ENCODE data around the gene NR0B1.

DNA sequence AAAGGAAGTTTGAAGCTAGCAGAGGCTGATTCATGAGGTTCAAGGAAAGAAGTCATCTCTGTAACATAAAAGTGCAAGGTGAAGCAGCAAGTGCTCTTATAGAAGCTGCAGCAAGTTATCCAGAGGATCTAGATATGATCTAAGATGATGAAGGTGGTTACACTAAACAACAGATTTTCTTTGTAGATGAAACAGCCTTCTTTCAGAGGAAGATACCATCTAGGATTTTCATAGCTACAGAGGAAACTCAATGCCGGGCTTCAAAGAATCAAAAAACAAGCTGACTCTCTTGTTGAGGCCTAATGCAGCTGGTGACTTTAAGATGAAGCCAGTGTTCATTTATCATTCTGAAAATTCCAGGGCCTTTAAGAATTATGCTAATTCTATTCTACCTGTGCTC, 28.8 kb downstream of the NR0B1 start:
- TF ChIP-seq, protein P1, sequence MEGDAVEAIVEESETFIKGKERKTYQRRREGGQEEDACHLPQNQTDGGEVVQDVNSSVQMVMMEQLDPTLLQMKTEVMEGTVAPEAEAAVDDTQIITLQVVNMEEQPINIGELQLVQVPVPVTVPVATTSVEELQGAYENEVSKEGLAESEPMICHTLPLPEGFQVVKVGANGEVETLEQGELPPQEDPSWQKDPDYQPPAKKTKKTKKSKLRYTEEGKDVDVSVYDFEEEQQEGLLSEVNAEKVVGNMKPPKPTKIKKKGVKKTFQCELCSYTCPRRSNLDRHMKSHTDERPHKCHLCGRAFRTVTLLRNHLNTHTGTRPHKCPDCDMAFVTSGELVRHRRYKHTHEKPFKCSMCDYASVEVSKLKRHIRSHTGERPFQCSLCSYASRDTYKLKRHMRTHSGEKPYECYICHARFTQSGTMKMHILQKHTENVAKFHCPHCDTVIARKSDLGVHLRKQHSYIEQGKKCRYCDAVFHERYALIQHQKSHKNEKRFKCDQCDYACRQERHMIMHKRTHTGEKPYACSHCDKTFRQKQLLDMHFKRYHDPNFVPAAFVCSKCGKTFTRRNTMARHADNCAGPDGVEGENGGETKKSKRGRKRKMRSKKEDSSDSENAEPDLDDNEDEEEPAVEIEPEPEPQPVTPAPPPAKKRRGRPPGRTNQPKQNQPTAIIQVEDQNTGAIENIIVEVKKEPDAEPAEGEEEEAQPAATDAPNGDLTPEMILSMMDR (IDR thresholded peaks at IDR 0.05; ENCODE audit: low read depth, low read length) = no peak
- no peak for TF ChIP-seq EZH2phosphoT487 (IDR thresholded peaks at IDR 0.05; ENCODE audit: low read depth)
